Activated CD4-positive, alpha-beta T cell treated with anti-CD3 and anti-CD28 coated beads for 1 hour (primary cell): ENCODE measurements around the gene TMEM86B.

Experiments used
- DNase-seq: peaks from one replicate; pipeline ENCODE4 v3.0.0-alpha.2; 2020

Gene TMEM86B

DNA sequence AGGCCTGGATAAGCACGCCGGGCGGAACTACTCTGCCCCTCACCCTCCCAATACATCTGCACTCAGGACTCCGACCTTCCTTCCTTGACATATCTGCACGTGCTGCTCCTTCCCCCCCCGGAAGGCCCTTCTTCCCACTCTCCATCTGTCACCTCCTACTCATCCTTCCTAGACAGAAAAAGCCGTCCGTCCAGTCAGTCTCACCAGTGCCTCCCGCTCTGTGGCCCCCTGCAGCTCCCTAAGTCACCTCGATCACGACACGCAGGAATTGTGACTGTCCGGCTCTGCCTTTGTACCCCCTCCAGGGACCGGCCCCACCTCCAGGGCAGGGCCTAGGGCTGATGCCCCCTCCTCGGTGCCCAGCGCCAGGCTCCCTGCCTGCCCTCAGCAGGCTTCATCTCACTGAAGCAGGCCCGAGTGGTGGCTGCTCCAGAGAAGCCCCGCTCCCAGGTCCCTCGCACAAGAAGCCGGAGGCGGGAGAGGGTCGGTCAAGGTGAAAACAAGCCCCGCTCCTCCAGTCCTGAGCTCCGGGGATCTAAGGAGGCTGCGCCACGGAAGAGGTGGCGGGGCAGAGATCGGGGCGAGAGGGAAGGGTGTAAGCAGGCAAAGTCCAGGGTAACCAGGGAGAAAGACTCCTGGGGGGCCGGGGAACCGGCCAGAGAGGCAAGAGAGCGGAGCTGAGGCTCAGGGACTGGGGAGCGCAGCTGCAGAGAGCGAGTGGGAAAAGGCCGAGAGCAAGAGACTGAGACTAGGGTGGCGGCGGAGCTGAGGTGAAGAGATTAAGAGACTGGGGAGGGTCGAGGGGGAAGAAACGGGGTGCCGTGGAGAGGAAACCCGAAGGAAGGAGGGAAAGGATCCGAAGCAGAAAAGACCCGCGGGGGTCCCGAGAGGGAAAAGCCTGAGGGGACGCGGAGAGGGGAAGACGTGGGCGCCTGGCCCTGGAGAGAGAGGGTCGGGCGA, 29.2 kb upstream of the TMEM86B start:
- no peak for DNase-seq

DNA sequence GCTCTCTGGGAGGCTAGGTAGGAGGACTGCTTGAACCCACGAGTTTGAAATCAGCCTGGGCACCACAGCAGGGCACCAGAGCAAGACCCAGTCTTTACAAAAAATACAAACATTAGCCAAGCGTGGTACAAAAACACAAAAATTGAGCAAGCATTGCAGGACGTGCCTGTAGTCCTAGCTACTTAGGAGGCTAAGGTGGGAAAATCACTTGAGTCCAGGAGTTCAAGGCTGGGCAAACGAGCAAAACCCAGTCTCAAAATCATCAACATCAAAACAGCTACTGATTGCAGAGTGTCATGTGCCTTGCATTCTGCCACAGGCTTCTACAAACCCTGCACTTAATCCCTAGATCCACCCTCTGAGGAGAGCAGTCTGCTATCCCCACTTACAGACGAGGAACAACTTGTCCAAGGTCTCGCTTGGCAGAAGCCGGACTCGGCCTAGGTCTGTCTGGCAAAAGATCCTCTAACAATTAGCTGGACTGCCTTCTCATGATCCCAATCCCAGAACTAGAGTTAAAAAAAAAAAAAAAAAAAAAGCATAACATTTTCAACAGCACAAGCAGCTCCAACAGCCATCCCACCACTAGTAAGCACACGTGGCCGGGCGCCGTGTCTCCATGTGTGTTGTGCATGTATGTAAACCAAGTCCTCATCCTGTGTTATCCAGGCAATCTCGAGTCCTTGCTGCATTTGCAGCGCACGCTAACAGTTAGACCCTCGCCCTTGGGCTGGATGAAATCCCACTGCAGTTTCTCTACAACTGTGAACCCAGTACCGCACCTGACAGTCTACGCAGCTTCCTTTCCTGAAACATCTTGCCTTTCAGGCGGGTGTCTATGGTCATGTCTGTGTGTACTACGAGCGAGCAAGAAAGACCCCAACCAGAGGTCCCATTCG, 28.2 kb upstream of the TMEM86B start:
- no peak for DNase-seq

DNA sequence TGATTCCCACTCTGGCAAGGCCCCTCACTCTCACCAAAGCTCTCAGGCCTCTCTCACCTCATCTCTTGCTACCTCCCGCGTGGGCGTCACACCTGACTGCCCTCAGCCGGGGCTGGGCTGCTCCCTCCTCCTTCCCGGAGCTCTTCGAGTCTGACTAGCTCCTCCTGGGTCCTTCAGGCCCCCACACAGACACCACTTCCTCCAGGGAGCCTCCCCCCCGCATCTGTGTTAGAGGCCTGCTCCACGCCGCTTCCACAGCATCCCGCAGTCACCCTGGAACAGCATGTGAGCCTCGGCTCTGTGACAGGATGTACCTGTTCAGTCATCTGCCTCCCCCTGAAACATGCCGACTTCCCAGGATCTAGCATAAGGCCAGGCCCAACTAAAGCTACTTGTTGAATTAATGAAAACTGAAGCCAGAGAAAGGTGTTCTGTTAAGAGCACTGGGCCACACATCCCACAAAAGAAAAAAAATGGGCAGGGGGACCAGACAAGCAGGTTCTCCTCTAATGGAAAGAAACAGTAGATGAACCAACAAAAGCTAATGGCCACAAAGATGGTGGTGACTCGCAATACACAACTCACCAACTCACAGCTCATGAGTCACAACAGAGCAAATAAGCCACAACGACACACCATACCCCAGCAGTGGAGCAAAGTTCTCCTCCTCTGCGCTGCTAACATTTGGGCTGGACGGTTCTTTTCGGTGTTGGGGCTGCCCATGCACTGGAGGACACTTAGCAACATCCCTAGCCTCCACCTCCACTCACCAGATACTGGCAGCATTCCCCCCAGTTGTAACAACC, 27.3 kb upstream of the TMEM86B start:
- peak; percentile 24 for DNase-seq

DNA sequence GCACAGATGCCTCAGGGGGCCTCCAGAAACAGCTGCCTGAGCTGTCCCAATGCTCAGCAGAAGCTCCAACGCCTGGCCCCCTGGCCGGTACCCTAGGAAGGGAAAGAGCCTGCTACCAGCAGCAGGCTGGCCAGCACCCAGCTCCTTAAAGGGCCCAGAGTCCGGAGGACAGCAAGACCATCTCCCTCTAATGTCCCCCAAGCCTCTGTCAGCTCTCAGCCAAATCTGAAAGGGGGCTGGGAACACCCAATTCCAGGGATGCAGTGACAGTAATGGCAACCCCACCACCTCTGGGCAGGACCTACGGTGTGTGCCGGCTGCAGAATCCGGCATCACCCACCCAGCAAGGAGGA, 26.0 kb upstream of the TMEM86B start:
- DNase-seq: no peak

DNA sequence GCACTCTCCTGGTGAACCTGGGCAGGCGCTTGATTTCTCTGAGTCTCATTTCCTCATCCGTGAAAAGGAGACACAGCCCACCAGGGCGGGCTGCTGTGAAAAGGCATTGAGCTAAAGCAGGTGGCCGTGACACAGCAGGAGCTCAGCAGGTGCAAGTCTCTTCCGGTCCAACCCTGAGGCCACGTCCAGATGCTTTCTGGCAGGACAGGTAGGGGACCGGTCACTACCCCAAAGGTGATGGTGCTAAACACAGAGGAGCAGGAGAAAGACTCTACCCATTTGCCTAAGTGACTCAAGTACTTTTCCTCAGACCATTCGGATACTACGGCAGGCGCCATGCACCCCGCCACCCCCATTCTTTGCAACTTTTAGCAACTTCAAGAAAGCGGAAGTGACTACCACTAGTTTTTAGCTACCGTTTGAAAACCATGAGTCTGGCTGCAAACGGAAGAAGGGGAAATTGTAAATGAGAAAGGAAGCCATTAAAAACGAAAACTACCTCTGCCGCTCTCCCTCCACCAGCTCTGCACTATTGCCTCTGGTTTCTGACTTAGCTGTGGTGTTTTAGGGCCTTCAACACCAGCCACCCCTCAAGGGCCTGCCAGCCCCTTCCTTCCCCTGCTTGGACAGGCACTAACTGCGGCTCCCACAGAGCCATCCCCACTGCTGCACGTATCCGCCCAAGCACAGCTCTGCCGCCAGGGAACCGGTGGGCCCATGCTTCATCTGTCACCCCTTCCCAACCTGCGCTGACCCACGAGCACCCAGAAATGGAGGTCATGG, 25.5 kb upstream of the TMEM86B start:
- peak; percentile 51 for DNase-seq

DNA sequence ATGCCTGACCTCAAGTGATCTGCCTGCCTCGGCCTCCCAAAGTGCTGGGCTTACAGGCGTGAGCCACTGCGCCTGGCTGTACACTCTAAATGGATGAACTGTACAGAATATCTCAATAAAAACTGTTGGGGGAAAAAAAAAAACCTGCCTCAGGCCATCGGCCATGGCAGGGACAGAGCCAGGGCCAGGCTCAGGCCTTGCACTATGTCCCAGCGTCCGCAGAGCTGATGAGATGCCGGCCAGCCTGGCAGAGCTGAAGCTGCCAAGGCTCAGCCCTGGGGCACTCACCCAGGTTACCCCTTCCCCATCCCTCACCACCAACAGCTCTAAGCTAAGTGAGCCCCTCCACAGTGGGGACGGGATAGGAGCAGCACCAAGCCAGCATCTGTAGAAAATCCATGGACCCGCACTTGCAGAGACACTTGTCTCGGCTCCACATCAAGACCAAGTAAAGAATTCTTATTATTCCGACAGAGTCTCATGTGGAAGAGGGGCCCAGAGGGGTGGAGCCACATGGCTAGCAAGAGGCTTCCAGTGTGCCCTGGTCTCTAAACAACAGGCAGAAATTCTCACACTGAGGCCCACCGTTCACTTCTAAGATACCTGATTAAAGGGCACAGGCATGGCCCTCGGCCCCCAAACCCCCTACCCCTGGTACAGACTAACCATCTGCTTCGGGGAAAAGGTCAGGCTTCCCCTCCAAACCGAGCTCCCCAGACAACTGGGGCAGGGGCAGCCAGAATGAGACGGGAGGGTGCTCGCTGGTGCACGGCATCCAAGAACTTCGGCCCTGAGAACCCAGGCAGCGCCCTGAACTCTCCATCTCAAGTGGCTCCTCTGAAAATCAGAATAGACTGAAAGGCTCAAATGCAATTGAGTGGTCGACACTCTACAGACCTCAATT, 24.4 kb upstream of the TMEM86B start:
- DNase-seq: no peak

DNA sequence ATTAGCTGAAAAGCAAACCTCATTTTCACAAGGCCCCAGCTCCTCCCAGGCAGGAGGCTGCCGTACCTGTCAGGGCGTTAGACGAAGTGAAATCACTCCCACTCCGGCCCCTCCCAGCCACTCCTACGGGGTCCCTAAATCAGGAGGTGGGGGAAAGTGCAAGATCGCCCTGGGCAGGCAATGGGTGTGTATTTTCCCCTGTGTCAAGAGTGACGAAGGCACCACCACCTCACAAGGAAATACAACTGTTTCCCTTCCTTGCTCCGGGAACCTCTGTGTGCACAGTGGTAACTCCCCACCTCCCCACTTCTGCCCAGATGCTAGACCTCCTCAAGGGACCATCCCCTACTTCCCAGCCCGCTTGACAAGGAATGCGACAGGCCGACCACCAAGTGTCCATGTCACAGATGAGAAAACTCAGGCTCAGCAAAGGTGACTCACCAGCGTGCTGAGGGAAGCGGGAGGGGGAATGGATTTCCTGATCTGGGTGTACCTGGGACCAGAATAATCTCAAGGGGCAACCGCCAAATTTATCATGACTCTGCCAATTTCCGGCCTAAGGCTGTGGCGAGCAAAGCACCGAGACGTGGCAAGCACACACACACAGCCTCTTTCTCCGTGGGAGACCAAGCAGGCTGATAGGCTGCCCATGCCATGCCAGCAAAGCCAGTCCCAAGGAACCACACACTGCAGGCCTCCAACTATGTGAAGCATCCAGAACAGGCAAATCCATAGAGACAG, 22.9 kb upstream of the TMEM86B start:
- peak; percentile 16 for DNase-seq

DNA sequence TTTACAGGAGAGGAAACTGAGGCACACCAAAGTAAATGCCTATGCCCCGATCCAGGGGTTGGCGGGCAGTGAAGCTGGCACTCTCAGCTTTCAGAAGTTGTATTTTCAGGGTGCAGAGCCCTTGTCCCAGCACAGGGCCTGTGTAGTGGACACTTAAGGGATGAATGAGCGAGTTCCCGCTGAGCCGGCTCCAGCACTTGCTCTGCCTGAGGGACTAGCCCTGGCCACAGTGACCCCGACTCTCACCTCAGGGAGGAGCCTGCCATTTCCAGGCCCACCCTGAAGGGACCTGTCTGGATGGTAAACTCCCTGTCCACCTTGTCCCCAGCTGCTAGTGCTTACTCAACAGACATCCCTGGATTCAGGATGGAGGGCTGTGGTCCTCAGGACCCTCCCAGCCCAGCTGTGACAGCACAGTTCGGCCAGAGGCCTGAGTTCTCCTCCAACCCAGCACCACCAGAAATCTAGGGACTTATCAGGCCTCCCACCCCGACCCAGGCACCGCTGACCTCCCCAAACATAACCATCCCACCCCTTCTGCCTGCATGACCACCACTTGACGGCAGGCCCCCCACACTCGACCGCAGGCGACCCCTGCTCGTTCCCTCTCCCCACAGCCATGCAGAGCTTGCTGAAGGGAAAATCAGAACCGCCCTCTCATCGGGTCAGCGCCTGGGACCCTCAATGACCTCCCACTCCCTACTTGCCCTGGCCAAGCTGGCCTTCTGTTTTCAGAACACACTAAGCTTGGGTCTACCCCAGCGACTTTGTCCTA, 21.9 kb upstream of the TMEM86B start:
- no peak for DNase-seq

DNA sequence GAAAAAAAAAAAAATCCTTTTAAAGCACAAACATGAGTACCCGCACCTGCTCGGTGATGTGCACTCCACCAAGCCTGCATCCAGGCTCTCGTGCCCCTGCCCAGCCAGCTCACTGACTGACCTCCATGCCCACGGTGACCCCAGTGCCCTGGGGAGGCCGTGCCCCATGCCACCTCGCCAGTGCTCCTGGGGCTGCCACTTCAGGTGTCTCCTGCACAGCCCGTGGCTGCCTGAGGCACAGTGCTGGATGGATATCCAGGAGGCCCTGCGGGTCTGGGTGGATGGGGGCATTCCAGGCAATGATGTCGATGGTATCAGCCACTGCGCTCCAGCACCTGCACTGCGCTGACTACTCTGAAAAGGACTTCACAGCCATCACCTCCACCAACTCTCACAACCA, 21.3 kb upstream of the TMEM86B start:
- DNase-seq: no peak

DNA sequence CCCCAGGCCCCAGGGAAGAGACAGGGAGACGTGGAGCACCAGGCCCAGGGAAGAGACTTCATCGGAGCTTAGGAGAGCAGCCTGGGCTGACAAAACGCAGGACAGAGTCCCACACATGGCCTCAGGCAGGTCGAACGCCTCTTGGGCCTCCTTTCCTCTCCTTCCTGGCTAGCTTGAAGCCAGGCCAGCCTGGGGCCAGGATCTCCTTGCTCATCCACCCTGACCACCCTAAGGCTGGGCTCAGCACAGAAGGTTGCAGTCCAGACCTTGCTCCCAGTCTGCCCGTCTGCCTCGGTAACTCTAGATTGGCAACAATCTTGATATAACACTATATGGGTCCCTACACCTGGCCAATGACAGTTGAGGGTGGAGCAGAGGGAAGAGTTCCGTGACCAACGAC, 20.1 kb upstream of the TMEM86B start:
- DNase-seq: no peak

DNA sequence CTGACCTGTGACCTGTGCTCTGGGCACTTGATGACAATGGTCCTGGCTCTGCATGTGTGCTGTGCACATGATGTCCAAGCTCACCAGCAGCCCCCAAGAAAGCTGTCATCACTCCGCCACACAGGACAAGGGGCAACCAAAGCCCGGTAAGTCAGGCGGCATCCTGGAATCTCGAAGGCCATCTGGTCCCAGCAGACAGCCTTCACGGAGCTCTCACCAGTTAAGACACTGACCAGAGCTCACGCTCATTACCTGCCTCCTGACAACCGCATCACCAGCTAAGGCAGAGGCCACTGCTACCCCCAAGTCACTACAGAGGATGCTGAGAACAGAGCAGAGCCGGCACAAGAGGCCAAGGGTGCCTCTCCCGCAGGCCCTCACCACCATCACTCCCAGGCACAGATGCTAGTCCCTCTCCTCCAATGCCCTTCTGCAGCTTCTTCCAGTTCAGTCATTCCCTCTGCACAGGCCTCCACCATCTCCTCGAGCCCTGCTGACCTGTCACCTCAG, 19.7 kb upstream of the TMEM86B start:
- no peak for DNase-seq

DNA sequence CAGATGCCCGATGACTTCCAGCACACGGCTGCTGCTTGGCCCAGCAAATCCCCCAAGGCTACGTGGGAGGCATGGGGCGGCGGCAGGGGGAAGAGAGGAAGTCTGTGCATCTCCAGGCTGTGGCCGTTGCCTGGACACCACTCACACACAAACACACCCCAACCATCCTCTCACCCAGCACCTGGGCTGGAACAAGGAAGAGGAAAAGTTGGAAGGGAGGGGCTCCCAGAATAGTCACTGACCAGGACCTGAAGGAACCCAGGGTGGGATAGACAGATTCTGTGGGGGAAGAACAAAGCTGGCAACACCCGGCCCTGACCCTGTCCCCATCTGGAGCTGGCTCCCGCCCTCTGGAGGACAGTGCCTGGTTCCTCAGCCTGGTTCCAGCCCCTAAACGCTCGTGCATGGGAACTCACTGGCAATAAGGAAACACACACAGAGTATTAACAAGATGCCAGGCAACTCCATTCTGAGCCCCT, 19.1 kb upstream of the TMEM86B start:
- no peak for DNase-seq

DNA sequence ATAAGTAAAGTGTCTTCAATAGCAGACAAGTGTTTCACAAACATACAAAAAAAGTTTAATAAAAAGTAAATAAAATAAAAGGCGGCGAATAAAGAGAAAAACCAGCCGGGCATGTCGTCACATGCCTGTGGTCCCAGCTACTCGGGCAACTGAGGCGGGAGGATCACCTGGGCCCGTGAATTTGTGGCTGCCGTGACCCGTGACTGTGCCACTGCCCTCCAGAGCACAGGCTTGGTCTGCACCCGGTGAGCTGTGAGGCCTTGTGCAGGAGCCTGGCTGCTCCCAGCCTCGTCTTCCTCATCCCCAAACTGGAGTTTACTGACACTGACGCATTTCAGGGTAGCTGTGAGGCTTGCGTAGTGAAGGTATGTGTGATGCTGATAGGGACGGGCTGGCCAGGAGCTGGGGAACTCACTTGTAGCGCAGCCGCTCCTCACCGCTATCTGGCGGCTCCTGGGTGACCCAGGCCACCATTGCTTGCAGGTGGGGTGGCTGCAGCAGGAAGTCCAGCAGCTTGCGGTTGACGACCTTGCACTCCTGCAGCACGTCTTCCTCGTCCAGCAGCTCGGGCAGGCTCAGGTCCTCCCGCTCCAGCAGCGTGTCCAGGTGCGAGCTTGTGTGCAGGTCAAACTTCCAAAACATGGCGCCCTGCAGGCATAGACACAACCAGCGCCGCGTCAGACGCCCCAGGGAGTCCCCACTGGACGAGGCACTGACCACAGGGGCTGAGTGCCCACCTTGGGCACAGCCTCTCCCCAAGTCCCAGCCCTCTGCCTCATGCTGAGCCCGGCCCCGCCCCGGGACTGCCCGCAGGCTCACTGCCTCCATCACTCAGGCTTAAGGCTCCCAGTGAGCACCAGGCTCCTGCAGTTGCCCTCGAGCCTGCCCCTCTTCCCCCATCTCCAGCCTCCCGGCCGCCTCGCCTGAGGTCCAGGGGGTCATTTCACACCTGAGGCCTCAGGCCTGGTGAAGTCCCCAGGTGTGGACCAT, 18.2 kb upstream of the TMEM86B start:
- no peak for DNase-seq

DNA sequence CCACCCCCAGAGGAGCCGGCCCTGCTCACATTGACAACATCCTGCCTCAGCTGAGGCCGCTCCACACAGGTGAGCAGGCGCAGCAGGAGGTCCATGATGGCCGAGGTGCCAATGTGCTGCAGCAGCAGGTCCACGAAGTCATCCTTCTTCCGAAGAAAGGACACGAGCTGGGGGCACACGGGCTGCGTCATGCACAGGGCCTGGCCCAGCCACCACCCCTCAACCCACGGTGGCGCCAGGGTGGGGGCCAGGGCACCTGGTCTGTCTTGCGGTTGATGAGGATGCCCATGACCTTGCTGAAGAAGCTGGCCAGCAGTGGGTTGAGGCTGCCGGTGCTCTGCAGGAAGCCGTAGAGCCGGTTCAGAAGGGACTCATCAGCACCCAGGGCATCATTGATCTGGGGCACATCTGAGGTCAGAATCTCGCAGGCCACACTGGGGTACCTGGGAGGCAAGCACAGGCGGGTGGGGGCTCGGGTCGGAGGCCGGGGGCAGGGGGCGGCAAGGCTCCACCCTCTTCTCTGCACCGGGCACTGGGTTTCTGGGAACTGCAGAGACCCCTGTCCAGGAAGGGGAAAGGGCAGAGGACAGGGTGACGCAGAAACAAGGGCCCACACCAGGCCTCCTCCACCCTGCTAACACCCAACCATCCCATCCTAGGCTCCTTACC, 16.8 kb upstream of the TMEM86B start:
- no peak for DNase-seq

DNA sequence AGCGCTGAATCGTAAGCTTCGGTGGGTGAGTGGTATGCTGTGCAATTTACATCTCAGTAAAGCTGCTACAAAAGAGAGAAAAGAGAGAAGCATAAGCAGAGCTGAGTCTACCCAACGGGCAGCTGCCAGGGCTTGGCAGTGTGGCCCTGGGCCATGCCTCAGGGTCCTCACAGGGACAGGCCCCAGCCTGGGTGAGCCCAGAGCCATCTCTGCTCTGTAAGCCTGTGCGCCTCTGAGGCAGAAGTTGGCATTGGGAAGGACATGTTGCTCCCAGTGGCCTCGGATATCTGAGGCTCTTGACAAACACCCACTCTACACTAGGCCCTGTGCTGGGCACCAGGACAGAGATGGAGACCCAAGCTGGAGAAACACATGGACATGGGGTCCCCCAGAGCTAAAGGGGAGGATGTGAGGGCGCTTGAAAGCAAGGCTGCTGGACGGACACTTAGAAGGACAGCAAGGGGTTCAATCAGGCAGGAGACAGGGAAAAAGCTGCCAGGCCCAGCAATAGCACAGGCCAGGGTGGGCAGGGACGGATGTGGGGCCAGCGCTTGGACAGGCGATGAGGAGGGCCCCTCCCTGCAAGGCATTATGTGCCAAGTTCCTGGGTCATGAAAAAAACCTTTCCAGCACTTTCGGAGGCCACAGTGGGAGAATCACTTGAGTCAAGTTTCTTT, 15.6 kb upstream of the TMEM86B start:
- no peak for DNase-seq

DNA sequence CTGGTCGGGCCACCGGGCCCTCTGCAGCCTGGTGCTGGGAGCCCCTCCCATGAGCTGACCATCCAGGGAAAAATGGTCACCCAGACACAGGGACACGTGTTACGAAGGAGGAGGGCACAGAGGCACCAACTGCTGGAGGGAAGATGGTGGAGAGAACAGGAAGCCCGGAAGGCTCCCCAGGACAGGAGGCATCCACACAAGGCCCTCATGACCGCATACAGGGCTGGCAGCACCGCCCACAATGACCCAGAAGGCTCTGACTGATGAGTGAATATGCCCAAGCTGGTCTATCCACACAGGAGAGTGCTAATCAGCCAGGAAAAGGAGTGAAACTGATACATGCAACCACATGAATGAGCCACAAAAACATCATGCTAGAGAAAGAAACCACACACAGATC, 14.0 kb upstream of the TMEM86B start:
- DNase-seq: no peak
